OCI-M2 (cell line): Measurements from ENCODE around the gene CENPVL2.
A peak's percentile ranks its signal among the peaks of the same experiment; 100 is the strongest.
"Not testable (repeated sequence)": the region's sequence is repeated elsewhere in the genome, so short reads cannot be mapped to it uniquely, and the experiment has no call there.

Experiments used
- DNase-seq: peaks from one replicate; lab custom pipeline; 2025; ENCODE audit not compliant: unreplicated experiment; lab: John Stamatoyannopoulos, UW

Gene CENPVL2

DNA sequence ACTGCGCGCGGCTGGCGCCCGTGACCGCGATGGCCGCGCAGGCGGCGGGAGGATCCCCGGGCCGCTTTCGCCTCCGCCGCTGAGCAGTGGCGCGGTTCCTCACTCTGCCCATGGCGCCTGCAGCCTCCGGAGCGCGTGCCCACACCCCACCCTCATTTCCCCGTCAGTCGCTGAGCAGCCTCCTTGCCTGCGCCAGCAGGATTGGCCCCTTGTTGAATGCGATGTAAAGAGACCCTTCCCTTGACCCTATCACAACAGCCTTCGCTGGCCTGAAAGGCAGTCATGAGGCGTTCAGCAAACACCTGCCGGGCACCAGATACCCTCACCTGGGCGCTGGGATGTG, at the start of gene CENPVL2:
TSS of gene CENPVL2 (minus strand) at position 112 of the 343 bp plus-strand sequence. CDS start at position 112, 0 bp downstream.
- DNase-seq, result not testable (repeated sequence)

DNA sequence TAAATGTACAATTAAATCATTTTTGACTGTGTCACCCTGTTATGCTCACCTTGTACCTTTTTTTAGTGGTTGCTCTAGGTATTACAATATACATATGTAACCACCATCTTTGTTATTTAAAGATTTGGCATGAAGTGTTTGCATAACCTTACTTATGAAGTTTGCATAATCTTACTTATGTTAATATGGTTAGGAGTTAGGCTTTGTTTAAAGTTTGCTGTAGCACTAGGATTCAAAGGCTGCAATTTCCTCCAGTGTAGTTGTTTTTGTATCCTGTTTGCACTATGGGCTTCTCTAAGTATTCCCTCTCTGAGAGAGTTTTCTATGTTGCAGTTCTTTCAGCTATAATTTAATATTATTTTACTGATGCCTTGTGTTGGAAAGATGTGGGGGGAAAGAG, 45.6 kb upstream of the CENPVL2 start:
- DNase-seq, result no peak

DNA sequence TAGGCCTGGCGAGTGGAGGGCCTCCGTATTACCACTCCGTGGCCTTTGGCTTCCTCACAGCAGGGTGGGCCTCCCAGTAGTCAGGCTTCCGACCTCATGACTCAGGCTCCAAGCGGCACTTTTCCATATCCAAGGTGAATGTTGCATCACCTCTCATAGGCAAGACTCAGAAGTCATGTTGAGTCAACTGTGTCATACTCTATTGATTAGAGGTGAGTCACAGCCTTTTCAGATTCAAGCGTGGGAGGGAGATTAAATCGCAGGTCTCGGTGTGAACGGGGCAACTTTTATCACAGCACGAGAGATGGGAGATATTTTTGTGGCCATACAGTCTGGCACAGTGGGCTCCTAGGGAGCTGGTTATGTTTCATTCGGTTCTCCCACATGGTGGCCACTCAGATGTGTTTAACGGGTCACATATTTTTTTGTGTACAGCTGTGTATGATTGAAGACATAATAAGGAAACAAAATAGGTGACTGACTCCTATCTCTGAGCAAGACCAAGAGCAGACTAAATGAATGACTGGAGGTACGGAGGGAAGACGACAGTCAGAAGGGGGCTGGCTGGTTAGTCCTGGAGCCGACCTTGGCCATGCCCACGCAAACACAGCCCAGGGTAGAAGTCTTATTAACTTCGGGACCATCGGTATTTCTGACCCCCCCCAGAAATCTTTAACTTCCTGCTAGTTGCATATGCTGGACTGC, 30.5 kb upstream of the CENPVL2 start:
- DNase-seq, result not testable (repeated sequence)

DNA sequence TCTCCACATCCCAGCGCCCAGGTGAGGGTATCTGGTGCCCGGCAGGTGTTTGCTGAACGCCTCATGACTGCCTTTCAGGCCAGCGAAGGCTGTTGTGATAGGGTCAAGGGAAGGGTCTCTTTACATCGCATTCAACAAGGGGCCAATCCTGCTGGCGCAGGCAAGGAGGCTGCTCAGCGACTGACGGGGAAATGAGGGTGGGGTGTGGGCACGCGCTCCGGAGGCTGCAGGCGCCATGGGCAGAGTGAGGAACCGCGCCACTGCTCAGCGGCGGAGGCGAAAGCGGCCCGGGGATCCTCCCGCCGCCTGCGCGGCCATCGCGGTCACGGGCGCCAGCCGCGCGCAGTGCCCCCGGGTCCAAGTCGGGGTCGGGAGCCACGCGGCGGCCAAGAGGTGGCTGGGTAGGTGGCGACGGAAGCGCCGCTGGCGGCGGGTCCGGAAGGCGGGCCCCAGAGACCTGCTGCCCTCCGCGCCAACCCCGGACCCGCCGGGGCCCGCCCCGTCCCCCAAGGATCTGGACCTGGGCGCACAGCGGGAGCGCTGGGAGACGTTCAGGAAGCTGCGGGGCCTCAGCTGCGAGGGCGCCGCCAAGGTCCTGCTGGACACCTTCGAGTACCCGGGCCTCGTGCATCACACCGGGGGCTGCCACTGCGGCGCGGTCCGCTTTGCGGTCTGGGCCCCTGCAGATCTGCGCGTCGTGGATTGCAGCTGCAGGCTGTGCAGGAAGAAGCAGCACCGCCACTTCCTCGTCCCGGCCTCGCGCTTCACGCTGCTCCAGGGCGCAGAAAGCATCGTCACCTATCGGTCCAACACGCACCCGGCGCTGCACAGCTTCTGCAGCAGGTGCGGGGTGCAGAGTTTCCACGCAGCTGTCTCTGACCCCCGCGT, 27.9 kb upstream of the CENPVL2 start, which contains the start of gene CENPVL1:
TSS of gene CENPVL1 (plus strand) at position 236 of the 888 bp plus-strand sequence. CDS start at position 236, 0 bp downstream.
- DNase-seq, result not testable (repeated sequence)

DNA sequence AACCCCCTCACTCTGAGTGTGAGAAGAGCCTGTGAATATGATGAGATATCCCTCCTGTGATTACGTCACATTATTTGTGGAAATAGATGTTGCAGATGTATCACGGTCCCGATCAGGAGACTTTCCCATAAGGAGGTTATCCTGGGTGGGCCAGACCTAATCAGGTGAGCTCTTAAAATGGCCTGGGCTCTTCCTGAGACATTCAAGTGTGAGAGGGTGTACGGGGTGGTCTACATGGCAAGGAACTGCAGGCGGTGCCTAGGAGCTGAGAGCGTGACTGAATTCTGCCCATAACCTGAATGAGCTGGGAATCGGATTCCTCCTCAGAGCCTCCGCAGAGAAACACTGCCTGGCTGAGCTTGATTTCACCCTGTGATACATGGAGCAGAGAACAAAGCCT, 14.8 kb upstream of the CENPVL2 start:
- DNase-seq, result no peak

DNA sequence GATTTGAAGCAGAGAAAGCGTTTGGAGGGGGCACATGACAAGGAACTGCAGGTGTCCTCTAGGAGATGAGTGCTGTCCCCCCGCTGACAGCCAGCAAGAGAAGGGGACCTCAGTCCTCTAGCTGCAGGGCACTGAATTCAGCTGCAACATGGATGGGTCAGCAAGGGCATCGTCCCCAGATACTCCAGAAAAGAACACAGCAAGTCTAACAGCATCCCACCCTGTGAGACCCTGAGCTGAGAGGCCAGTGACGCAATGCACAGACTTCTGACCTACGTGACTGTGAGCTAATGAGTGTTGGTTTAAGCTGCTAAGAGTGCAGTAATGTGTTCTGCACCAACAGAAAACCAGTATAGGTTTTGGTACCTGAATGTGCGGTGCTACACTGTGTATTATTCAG, 11.6 kb upstream of the CENPVL2 start:
- DNase-seq, result no peak

DNA sequence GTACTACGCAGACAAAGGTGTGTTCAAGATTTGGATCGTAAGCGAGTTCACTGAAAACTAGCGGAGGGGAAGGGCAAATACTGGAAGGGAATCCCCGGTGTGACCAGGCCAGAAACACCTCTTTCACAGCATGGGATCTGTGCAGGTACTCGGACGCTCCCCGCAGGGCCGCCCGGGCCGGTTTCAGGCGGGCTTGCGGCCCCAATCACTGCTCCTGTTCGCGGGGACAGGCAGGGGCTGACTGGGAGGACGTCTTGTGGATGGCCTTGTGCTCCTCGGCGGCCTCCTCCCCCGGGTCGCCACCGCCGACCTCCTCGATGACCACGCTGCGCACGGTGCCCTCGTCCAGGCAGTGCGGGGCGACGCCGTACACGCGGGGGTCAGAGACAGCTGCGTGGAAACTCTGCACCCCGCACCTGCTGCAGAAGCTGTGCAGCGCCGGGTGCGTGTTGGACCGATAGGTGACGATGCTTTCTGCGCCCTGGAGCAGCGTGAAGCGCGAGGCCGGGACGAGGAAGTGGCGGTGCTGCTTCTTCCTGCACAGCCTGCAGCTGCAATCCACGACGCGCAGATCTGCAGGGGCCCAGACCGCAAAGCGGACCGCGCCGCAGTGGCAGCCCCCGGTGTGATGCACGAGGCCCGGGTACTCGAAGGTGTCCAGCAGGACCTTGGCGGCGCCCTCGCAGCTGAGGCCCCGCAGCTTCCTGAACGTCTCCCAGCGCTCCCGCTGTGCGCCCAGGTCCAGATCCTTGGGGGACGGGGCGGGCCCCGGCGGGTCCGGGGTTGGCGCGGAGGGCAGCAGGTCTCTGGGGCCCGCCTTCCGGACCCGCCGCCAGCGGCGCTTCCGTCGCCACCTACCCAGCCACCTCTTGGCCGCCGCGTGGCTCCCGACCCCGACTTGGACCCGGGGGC, 567 bp downstream of the CENPVL2 start:
- not testable (repeated sequence) for DNase-seq

DNA sequence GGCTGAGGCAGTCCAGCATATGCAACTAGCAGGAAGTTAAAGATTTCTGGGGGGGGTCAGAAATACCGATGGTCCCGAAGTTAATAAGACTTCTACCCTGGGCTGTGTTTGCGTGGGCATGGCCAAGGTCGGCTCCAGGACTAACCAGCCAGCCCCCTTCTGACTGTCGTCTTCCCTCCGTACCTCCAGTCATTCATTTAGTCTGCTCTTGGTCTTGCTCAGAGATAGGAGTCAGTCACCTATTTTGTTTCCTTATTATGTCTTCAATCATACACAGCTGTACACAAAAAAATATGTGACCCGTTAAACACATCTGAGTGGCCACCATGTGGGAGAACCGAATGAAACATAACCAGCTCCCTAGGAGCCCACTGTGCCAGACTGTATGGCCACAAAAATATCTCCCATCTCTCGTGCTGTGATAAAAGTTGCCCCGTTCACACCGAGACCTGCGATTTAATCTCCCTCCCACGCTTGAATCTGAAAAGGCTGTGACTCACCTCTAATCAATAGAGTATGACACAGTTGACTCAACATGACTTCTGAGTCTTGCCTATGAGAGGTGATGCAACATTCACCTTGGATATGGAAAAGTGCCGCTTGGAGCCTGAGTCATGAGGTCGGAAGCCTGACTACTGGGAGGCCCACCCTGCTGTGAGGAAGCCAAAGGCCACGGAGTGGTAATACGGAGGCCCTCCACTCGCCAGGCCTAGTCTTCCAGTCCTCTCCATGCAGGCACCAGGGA, 2.8 kb downstream of the CENPVL2 start:
- not testable (repeated sequence) for DNase-seq

DNA sequence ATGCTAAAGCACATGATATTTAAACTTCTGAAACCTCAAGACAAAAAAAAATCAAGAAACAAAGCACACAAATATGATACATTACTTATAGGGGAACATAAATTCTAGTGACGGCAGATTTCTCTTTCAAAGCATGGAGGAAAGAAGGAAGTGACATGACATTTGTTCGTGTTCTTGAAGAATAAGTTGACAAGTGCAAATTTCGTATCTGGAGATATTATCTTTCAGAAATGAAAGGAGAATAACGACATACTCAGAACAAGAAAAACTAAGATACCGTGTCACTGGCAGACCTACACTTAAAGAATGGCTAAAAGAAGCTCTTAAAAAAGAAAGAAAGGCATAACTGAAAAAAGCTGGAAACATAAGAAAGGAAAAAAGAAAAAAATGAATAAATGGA, 16.6 kb downstream of the CENPVL2 start:
- DNase-seq, result no peak

DNA sequence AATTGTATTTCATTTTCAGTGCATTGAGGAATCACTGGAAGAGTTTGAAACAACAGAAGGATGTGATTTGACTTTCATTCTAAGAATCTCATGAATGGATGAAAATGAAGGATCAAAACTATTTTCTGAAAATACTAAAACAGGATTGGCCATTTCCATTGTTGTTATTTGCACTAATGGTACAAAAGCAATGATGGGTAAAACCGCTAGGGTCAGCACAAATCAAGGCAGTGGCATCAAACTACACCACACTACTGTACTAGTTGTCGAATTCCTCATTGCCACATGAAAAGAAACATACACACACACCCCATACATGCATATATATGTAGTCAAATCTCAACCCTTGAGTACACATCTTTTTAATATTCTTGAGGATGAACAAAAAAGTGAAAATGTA, 39.3 kb downstream of the CENPVL2 start:
- DNase-seq, result no peak

DNA sequence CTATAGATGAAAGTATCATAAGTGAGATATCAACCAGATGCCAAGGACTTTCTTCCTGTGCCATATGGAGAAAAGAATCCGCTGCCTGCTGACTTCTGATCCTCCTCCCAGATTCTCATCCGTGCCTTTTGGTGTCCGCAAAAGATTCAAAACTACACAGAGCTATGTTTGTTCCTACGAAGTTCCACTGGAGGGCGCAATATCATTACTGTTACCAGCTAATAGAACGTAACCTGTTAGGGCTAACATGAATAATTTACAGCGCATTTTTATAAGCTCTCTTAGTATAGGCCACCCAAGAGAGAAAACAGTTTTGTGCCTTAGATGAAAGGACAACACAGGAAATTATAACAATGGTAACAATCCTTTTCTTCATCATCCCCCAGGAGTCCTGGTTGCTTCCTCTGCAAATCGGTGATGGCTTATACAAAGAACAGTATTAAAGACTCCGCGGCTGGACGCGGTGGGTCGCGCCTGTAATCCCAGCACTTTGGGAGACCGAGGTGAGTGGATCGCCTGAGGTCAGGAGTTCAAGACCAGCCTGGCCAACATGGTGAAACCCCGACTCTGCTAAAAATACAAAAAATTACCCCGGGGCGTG, 41.1 kb downstream of the CENPVL2 start:
- peak; percentile 4 for DNase-seq

DNA sequence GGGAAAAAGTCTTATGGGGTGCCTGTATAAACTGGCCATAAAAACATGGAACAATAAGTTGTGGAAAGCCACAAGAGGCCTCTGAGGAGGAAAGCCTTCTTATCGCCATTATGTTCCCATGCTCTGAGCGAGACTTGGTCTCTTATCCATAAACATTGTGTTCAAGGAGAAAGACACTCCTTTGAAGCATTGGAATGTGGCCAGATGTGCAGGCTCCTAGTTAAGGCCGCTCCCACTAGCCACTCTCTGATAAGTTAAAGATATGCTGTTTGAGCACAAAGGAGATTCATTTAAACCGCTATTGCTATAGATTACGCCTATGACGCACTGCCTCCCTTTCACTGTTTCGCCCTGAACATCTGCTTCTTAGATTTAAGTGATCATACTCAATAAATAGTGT, 46.1 kb downstream of the CENPVL2 start:
- DNase-seq, result not testable (repeated sequence)
